ENCODE data around the gene CLDN6. TPM values are rescaled to one million over a fixed set of nuclear protein-coding genes. Genes with fewer than 3 reads are reported as not detected.

CLDN6 gene
- total RNA-seq, 1 donor, result not detected

GRCh38 chr16:2966808-2967191 lies 51.2 kb downstream of the CLDN6 start:
- no peak for DNase-seq (ENCODE audit: low read depth)
- TF ChIP-seq CTCF (IDR thresholded peaks at IDR 0.05; ENCODE audit: insufficient read depth, low read depth, low read length), result no peak
- H3K4me3 ChIP-seq (ENCODE audit: low read depth, low read length), result no peak overlapping the region

- no peak for DNase-seq (ENCODE audit: low read depth)
- no peak overlapping the region for H3K4me3 ChIP-seq (ENCODE audit: low read depth, low read length)
- TF ChIP-seq CTCF (IDR thresholded peaks at IDR 0.05; ENCODE audit: insufficient read depth, low read depth, low read length), result no peak
These were observed 51.8 kb downstream of the CLDN6 start for GRCh38 chr16:2966043-2966807.

Small RNAs within 50 kb of the gene (small RNA-seq; reads per million reads assigned to genes)
- gene LINC00514, result not detected

Other genes with a start within 250 kb of the CLDN6 start
- 203 and 227 TPM in 2 replicates for gene ELOB, start 240.9 kb downstream of the CLDN6 start, total RNA-seq
- gene PRSS33, start 230.6 kb downstream of the CLDN6 start, total RNA-seq, result not detected in 2 replicates
- gene PRSS41, start 219.7 kb downstream of the CLDN6 start, total RNA-seq, result not detected in 2 replicates
- gene PRSS21, start 200.9 kb downstream of the CLDN6 start, total RNA-seq, result 0.32 and 0.43 TPM in 2 replicates
- gene ZG16B, start 187.9 kb downstream of the CLDN6 start, total RNA-seq, result 0.64 and 0.86 TPM in 2 replicates
- gene PRSS22, start 160.0 kb downstream of the CLDN6 start, total RNA-seq, result not detected in 2 replicates
- 47.1 and 62.5 TPM in 2 replicates for gene FLYWCH2, start 135.0 kb downstream of the CLDN6 start, total RNA-seq
- gene FLYWCH1, start 106.3 kb downstream of the CLDN6 start, total RNA-seq, result 25.9 and 28.3 TPM in 2 replicates
- gene KREMEN2, start 53.9 kb downstream of the CLDN6 start, total RNA-seq, result under 0.01 TPM in 1 of 2 replicates, not detected in the other
- 4.3 and 5.2 TPM in 2 replicates for gene PAQR4, start 48.8 kb downstream of the CLDN6 start, total RNA-seq
- 6.9 and 8.4 TPM in 2 replicates for gene PKMYT1, start 37.7 kb downstream of the CLDN6 start, total RNA-seq
- gene CLDN9, start 5.3 kb downstream of the CLDN6 start, total RNA-seq, result not detected in 2 replicates
- 196 and 201 TPM in 2 replicates for gene TNFRSF12A, start 2.2 kb upstream of the CLDN6 start, total RNA-seq
- gene HCFC1R1, start 5.8 kb upstream of the CLDN6 start, total RNA-seq, result 28.1 and 31.9 TPM in 2 replicates
- gene THOC6, start 5.9 kb upstream of the CLDN6 start, total RNA-seq, result 28.1 and 29.6 TPM in 2 replicates
- under 0.01 TPM in 1 of 2 replicates, not detected in the other for gene BICDL2, start 18.8 kb upstream of the CLDN6 start, total RNA-seq
- gene MMP25, start 28.4 kb upstream of the CLDN6 start, total RNA-seq, result under 0.01 TPM in 1 of 2 replicates, not detected in the other
- gene IL32, start 47.5 kb upstream of the CLDN6 start, total RNA-seq, result 12.6 and 25.0 TPM in 2 replicates
- under 0.01 TPM in 1 of 2 replicates, not detected in the other for gene ZSCAN10, start 81.1 kb upstream of the CLDN6 start, total RNA-seq
- gene ZNF205, start 94.4 kb upstream of the CLDN6 start, total RNA-seq, result 14.2 and 18.4 TPM in 2 replicates
- gene ZNF213, start 116.8 kb upstream of the CLDN6 start, total RNA-seq, result 3.5 and 5.5 TPM in 2 replicates
- gene OR1F1, start 170.0 kb upstream of the CLDN6 start, total RNA-seq, result under 0.01 and 0.43 TPM in 2 replicates
- gene ZNF200, start 217.0 kb upstream of the CLDN6 start, total RNA-seq, result 10.0 and 11.2 TPM in 2 replicates
- under 0.01 TPM in 1 of 2 replicates, not detected in the other for gene MEFV, start 238.4 kb upstream of the CLDN6 start, total RNA-seq

Measured in fibroblast of villous mesenchyme (primary cell).